Measurements from ENCODE around the gene PPARG. TPM values are rescaled to one million over a fixed set of nuclear protein-coding genes. Genes with fewer than 3 reads are reported as not detected.

PPARG gene
- total RNA-seq, 1 experiment from 2014 or later: 2.6 TPM

GRCh38 chr3:12479919-12480427 is 191.1 kb downstream of the PPARG start:
- DNase-seq (ENCODE audit: low read depth): peak; percentile 51

DNA sequence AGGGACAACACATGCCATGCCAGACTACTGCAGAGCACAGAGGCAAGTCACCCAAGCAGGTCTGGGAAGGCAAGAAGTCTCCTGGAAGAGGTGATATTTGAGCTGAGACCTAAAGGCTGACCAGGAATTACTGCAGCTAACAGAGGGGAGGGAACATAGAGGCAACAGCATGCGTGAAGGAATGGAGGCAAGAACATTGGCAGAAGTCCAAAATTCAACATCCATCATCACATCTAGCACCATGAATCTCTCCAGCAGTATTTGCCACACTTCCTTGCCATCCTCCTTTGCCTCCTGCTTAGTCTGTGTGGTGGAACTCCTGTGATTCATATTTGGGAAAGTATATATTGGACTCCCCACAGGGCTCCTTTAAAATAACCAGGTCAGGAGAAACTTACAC is 194.5 kb downstream of the PPARG start:
- DNase-seq (ENCODE audit: low read depth): peak; percentile 23

DNA sequence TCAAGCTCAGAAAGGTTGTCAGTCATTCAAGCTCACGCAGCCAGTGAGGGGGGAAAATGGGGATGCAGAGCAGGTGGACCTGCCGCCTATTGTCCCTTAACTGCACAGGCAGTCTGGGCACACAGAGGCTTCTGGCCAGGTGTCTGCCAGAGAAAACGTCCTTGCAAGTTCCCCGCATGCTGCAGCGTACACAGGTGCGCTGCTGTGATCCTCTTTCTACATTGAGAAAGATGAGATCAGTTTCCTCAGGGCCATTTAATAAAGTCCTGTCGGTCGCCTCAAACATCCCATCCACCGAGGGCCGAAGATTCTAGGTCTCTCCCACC is 195.0 kb downstream of the PPARG start:
- no peak for DNase-seq (ENCODE audit: low read depth)

Small RNA genes within 50 kb of the gene (small RNA-seq; reads per million reads assigned to genes)
- gene AC091492.1: not detected

Other genes with a start within 250 kb of the PPARG start
- gene TIMP4, start 130.2 kb upstream of the PPARG start, total RNA-seq (2014; rRNA removed; shearing (Covaris generic)): not detected in 2 replicates
- 14.8 and 20.2 TPM in 2 replicates for gene TSEN2, start 195.4 kb downstream of the PPARG start, total RNA-seq (2014; rRNA removed; shearing (Covaris generic))